ENCODE measurements around the gene WRAP73. TPM values are rescaled to one million over a fixed set of nuclear protein-coding genes. Genes with fewer than 3 reads are reported as not detected.

The WRAP73 gene
- total and polyA plus RNA-seq, 12 donors: 5.1 to 29.6 (median 18.1) TPM

DNA sequence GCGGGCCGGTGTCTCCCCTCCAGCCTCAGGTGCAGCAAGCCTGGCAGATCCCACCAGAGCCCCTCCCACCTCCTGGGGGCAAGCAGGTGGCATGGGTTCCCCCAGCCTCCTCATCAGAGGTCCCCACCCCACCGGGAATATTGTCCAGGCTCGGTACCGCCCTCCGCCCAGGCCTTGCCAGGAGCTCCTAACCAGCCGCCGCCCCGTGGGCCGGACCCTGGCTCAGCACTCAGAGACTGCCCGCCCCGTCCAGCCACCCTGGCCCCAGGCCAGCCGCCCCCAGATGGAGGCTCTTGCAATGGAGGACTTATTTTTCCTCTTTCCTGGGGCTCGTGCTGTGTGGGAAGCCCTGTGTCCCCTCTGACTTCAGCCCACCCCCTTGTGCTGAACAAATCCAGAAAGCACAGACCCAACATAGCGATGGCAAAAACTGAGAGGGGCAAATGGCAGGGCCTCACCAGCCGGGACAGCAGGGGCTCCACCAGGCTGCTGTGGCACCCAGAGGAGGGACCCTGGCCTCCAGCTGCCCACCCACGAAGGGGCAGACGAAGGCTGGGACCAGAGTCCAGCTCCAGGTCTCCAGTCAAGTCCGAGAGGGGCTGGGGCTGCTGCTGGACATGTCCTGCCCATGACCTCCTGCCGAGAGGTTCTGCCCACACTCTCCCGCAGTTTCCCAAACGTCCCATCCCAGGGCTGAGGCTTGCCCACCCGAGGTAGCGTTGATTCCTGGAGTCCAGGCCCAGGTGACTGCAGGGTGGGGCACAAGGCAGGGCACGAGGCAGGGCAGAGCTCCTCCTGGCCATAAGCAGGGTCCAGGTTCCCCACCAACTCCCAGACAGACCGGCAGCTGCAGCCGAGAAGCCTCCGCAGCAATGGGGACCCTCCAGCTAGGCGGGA lies 46.1 kb downstream of the WRAP73 start:
- TF ChIP-seq, protein P1, sequence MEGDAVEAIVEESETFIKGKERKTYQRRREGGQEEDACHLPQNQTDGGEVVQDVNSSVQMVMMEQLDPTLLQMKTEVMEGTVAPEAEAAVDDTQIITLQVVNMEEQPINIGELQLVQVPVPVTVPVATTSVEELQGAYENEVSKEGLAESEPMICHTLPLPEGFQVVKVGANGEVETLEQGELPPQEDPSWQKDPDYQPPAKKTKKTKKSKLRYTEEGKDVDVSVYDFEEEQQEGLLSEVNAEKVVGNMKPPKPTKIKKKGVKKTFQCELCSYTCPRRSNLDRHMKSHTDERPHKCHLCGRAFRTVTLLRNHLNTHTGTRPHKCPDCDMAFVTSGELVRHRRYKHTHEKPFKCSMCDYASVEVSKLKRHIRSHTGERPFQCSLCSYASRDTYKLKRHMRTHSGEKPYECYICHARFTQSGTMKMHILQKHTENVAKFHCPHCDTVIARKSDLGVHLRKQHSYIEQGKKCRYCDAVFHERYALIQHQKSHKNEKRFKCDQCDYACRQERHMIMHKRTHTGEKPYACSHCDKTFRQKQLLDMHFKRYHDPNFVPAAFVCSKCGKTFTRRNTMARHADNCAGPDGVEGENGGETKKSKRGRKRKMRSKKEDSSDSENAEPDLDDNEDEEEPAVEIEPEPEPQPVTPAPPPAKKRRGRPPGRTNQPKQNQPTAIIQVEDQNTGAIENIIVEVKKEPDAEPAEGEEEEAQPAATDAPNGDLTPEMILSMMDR (IDR thresholded peaks at IDR 0.05): no peak
- no peak for TF ChIP-seq POLR2A (IDR thresholded peaks at IDR 0.05)
- Histone ChIP-seq H3K4me1 (replicated peaks in 1 of 2) (no peaks in the 10 kb centered on the region), H3K9me3 (replicated peaks in 1 of 3) (no peaks in the 10 kb centered on the region), H3K4me3 (no peak overlapping the region), H3K27ac (no peak overlapping the region), H3K27me3 (peaks cover 15% of the 10 kb centered on the region), H3K36me3 (replicated peaks in 1 of 2) (no peaks in the 10 kb centered on the region)
- 78 to 94% (median 87%) methylated on average over 16 to 29 of the region's 29 CpGs for WGBS, 4 donors
- no peak for DNase-seq
- intact Hi-C loops (cut with DNase I): loop anchor here in 1 of 2 donors (5.0 kb wide), 1 partner anchor 112 kb away; no protein-coding TSS in a partner anchor

DNA sequence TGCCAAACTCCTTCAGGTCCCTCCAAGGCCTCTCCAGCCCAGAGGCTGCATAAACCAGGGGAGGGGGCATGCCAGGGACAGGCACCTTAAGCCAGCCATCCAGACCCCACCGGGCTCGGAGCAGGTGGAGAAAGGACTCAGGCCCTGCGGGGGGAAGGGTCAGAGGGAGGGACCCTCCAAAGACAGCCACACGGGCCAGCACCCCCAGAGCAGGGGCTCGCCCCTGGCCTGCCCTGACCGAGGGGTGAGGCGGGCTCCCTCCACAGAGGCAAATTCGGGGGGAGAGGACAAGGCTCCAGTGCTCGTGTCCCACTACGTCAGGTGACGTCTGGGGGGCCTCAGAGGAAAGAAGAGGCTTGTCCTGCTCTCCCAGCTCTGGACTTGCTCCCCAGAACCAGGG lies 46.7 kb downstream of the WRAP73 start:
- TF ChIP-seq, protein P1 (IDR thresholded peaks at IDR 0.05): no peak
- TF ChIP-seq POLR2A (IDR thresholded peaks at IDR 0.05): no peak
- no peaks in the 10 kb centered on the region for H3K36me3 ChIP-seq (replicated peaks in 1 of 2)
- H3K27me3 ChIP-seq: peaks cover 16% of the 10 kb centered on the region
- H3K27ac ChIP-seq: no peak overlapping the region
- no peak overlapping the region for H3K4me3 ChIP-seq
- DNase-seq: no peak
- intact Hi-C loops (cut with DNase I): loop anchor here in 1 of 2 donors (5.0 kb wide), 1 partner anchor 111 kb away; no protein-coding TSS in a partner anchor
- WGBS, 4 donors: 80 to 88% (median 86%) methylated on average over 2 to 11 of the region's 11 CpGs
- no peaks in the 10 kb centered on the region for H3K9me3 ChIP-seq (replicated peaks in 1 of 3)
- peaks cover 0 to 3% of the 10 kb centered on the region in 2 donors for H3K4me1 ChIP-seq (replicated peaks in 1 of 2)

DNA sequence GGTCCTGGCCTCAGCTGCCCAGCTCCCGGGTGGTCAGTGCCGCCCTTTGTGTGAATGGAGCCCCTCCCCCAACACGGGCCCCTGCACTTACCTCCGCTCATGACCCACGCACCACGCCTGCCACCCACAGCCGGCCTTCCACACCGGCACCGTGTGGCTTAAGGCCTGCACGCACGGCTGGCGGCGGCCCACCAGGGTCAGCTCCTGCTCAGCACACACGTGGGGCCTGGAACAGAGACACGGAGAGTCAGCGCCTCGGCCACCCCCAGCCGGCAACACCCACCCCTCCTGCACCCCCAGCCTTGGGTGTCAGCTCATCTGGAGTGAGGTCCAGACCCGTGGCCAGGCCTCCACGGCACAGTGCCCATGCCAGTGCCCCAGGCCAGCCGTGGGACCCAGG lies 47.5 kb downstream of the WRAP73 start:
- no peaks in the 10 kb centered on the region for H3K9me3 ChIP-seq (replicated peaks in 1 of 3)
- no peak for TF ChIP-seq POLR2A (IDR thresholded peaks at IDR 0.05)
- TF ChIP-seq, protein P1 (IDR thresholded peaks at IDR 0.05): no peak
- H3K27me3 ChIP-seq: peaks cover 16% of the 10 kb centered on the region
- intact Hi-C loops (cut with DNase I): loop anchor here in 1 of 2 donors (5.0 kb wide), 1 partner anchor 110 kb away; no protein-coding TSS in a partner anchor
- no peak overlapping the region for H3K27ac ChIP-seq
- H3K36me3 ChIP-seq (replicated peaks in 1 of 2): no peaks in the 10 kb centered on the region
- peaks cover 0 to 9% of the 10 kb centered on the region in 2 donors for H3K4me1 ChIP-seq (replicated peaks in 1 of 2)
- no peak for DNase-seq
- H3K4me3 ChIP-seq: no peak overlapping the region
- WGBS, 4 donors: 85 to 94% (median 91%) methylated on average over 13 to 21 of the region's 21 CpGs

DNA sequence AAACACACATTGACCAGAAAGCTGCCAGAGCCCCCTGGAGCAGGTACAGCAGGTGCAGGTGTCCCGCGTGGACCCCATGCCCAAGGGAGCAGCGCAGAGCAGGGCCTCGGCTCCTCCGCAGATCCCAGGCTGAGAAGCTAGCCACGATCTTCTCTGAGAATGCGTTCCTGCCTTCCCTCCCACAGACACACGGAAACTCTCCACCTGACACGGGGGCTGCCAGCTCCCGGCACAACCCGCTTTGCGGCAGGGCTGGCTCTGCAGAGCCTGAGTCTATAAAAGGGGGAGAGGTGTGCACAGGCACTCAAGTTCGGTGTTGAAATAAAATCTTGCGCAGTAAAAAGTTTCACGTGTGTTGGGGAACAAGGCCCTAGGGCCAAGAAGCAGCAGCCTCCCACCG lies 48.2 kb downstream of the WRAP73 start:
- Histone ChIP-seq H3K27me3 (peaks cover 16% of the 10 kb centered on the region), H3K4me3 (no peak overlapping the region), H3K9me3 (replicated peaks in 1 of 3) (no peaks in the 10 kb centered on the region), H3K36me3 (replicated peaks in 1 of 2) (no peaks in the 10 kb centered on the region), H3K27ac (no peak overlapping the region), H3K4me1 (replicated peaks in 1 of 2) (peaks cover 0 to 9% of the 10 kb centered on the region in 2 donors)
- 60 to 77% (median 75%) methylated on average over 2 to 16 of the region's 16 CpGs for WGBS, 4 donors
- TF ChIP-seq, protein P1 (IDR thresholded peaks at IDR 0.05): no peak
- no peak for TF ChIP-seq POLR2A (IDR thresholded peaks at IDR 0.05)
- no peak for DNase-seq
- intact Hi-C loops (cut with DNase I): loop anchor here in 1 of 2 donors (5.0 kb wide), 1 partner anchor 109 kb away; no protein-coding TSS in a partner anchor

All from adrenal gland (tissue), 12 donors.